Measurements from ENCODE around the gene NID1.

DNA sequence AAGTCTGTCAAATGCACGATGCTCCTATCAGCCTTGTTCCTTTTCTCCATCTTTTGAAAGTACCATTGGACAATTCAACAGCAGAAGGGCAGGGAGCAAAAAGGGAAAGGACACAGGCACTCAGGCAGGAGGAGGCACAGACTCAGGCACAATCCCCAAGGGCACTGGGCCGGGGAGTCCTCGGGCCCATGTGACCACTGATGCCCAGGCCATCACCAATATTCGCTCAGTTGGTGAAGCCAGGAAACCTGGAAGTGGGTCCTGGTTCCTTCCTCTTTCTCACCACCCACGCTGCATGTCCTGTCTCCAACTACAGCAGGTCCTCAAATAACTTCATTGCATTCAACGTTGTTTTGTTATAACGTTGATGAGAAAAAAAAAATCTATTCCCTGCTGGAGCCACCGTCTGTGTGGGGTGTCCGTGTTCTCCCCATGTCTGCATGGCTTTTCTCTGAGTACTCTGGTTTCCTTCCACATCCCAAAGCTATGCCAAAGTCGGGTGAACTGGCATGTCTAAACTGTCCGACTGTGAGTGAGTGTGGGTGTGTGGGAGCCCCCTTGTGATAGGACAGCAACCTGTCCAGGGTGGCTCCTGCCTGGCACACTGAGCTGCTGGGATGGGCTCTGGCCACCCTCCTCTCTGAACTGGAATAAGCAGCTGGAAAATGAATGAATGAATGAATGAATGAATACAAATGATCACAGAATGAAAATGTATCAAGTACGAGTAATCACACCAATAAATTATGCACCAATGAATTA lies 12.5 kb downstream of the NID1 start:
- TF ChIP-seq, protein P1, sequence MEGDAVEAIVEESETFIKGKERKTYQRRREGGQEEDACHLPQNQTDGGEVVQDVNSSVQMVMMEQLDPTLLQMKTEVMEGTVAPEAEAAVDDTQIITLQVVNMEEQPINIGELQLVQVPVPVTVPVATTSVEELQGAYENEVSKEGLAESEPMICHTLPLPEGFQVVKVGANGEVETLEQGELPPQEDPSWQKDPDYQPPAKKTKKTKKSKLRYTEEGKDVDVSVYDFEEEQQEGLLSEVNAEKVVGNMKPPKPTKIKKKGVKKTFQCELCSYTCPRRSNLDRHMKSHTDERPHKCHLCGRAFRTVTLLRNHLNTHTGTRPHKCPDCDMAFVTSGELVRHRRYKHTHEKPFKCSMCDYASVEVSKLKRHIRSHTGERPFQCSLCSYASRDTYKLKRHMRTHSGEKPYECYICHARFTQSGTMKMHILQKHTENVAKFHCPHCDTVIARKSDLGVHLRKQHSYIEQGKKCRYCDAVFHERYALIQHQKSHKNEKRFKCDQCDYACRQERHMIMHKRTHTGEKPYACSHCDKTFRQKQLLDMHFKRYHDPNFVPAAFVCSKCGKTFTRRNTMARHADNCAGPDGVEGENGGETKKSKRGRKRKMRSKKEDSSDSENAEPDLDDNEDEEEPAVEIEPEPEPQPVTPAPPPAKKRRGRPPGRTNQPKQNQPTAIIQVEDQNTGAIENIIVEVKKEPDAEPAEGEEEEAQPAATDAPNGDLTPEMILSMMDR (IDR thresholded peaks at IDR 0.05) = no peak
- no peak for TF ChIP-seq POLR2A (IDR thresholded peaks at IDR 0.05)

Measured in heart left ventricle (tissue), 13 donors.